Endodermal cell (in vitro differentiated cells): ENCODE measurements around the gene SYNPO2L. TPM values are rescaled to one million over a fixed set of nuclear protein-coding genes. Genes with fewer than 3 reads are reported as not detected.

Experiments
- DNase-seq: peaks from one replicate; pipeline ENCODE4 v3.0.0-alpha.2; 2017
- H3K27ac ChIP-seq: 2 replicates; pipeline ENCODE4 v1.5.1; 2013; ENCODE audit warnings: mild to moderate bottlenecking, low read depth, low read length, moderate library complexity
- H3K27me3 ChIP-seq: 2 replicates; pipeline ENCODE4 v1.6.1; 2013; ENCODE audit warnings: mild to moderate bottlenecking, low read length, moderate library complexity; ENCODE audit not compliant: insufficient read depth, control insufficient read depth, poor library complexity, severe bottlenecking
- H3K36me3 ChIP-seq: 2 replicates; pipeline ENCODE4 v1.7.0; 2013; ENCODE audit warnings: mild to moderate bottlenecking, low read length, moderate library complexity; ENCODE audit not compliant: control insufficient read depth, insufficient read depth
- H3K4me1 ChIP-seq: one replicate; pipeline ENCODE4 v1.7.0; 2013; ENCODE audit warnings: low read length; ENCODE audit not compliant: control insufficient read depth, insufficient read depth
- H3K4me3 ChIP-seq: 2 replicates; pipeline ENCODE4 v1.5.1; 2013; ENCODE audit warnings: mild to moderate bottlenecking, low read length, moderate library complexity
- H3K9ac ChIP-seq: 2 replicates; pipeline ENCODE4 v1.6.1; 2013; ENCODE audit warnings: mild to moderate bottlenecking, low read length, moderate library complexity; ENCODE audit not compliant: poor library complexity, severe bottlenecking; ENCODE audit errors: extremely low read depth
- H3K9me3 ChIP-seq: 2 replicates; pipeline ENCODE4 v1.6.1; 2013; ENCODE audit warnings: mild to moderate bottlenecking, low read length, moderate library complexity; ENCODE audit not compliant: control insufficient read depth
- H3K27ac Mint-ChIP-seq: 2 replicates; pipeline ENCODE4 v1.8.0; 2020; ENCODE audit warnings: mixed read lengths
- H3K27me3 Mint-ChIP-seq: 2 replicates; pipeline ENCODE4 v1.8.0; 2021; ENCODE audit warnings: mild to moderate bottlenecking, mixed read lengths; ENCODE audit not compliant: insufficient read depth
- H3K36me3 Mint-ChIP-seq: 2 replicates; pipeline ENCODE4 v1.8.0; 2020; ENCODE audit warnings: low read depth, mixed read lengths
- H3K4me1 Mint-ChIP-seq: 2 replicates; pipeline ENCODE4 v1.8.0; 2020; ENCODE audit warnings: mixed read lengths
- H3K4me3 Mint-ChIP-seq: 2 replicates; pipeline ENCODE4 v1.8.0; 2020; ENCODE audit warnings: mild to moderate bottlenecking, moderate library complexity, mixed read lengths
- H3K9me3 Mint-ChIP-seq: 2 replicates; pipeline ENCODE4 v1.8.0; 2020; ENCODE audit warnings: mild to moderate bottlenecking, mixed read lengths
- CTCF ChIP-seq: fragments of 200-600 bp; sonication (generic); conservative IDR thresholded peaks from 2 replicates; pipeline ENCODE4 v1.5.0; 2021; ENCODE audit warnings: antibody characterized with exemption, mild to moderate bottlenecking
- WGBS, 2 experiments: methylation state at CpG; one replicate each; pipeline versions ENCODE4 v1.1.5 to v1.1.7; 2013; ENCODE audit warnings: missing lambda C conversion rate in 2 of 2, mixed read lengths in 1 of 2; ENCODE audit not compliant: insufficient coverage in 1 of 2, insufficient read length in 1 of 2; 5-methylcytosine and 5-hydroxymethylcytosine counted together
- total RNA-seq, 2 donors: library from RNA; stranded (reverse); fragmentation: NEBNext Ultra II Directional in 1 of 2; extraction: Animal tissue kit (Norgen Biotek cat#: 25700) in 1 of 2; gene quantifications; 2 replicates in 1 of 2; 3 replicates in 1 of 2; pipeline ENCODE4 v1.2.1, GENCODE V29; 2021

Gene SYNPO2L
- total RNA-seq, 2 donors from 2014 or later, result 0.11 to 0.20 TPM

GRCh38 chr10:73653701-73654100, 2.1 kb downstream of the SYNPO2L start:
- Mint-ChIP-seq H3K27me3 (no peaks in the 10 kb centered on the region), H3K4me3 (no peak overlapping the region), H3K9me3 (no peaks in the 10 kb centered on the region), H3K36me3 (no peaks in the 10 kb centered on the region), H3K4me1 (peaks cover 19% of the 10 kb centered on the region), H3K27ac (no peak overlapping the region)
- H3K4me3 ChIP-seq, result no peak overlapping the region
- peak; percentile 56 for DNase-seq
- no peaks in the 10 kb centered on the region for H3K27me3 ChIP-seq
- no peaks in the 10 kb centered on the region for H3K36me3 ChIP-seq
- H3K4me1 ChIP-seq, result no peaks in the 10 kb centered on the region
- H3K27ac ChIP-seq, result no peak overlapping the region
- WGBS, 2 experiments, result 60 to 74% methylated on average over 3 of the region's 3 CpGs
- no peaks in the 10 kb centered on the region for H3K9me3 ChIP-seq
- TF ChIP-seq CTCF, result peak; percentile 63
- no peak overlapping the region for H3K9ac ChIP-seq

DNA sequence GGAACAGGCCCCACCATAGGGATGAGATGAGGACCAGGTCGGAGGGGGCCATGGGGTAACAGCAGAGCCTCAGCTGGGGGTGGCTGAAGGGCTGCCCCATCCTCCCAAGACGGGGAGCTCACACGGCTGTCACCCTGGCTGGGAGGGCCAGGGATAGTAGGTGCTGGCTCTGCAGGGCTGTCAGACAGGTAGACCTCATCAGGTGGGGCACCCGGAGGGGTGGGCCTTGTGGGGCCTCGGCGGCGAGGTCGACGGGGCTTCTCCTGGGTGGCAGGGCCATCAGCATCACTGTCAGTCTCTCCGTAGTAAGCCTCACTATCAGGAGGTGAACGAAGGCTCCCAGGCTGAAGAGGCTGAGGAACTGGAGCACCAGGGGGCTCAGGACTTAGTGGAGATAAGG, 2.6 kb downstream of the SYNPO2L start:
- H3K4me1 Mint-ChIP-seq, result peaks cover 21% of the 10 kb centered on the region
- no peak for DNase-seq
- H3K27me3 Mint-ChIP-seq, result no peaks in the 10 kb centered on the region
- Histone ChIP-seq H3K27me3 (no peaks in the 10 kb centered on the region), H3K27ac (no peak overlapping the region), H3K9ac (no peak overlapping the region), H3K36me3 (no peaks in the 10 kb centered on the region), H3K9me3 (no peaks in the 10 kb centered on the region), H3K4me1 (peaks cover 5% of the 10 kb centered on the region), H3K4me3 (no peak overlapping the region)
- H3K4me3 Mint-ChIP-seq, result no peak overlapping the region
- TF ChIP-seq CTCF, result no peak
- H3K36me3 Mint-ChIP-seq, result no peaks in the 10 kb centered on the region
- 88 to 91% methylated on average over 7 to 11 of the region's 11 CpGs for WGBS, 2 experiments
- no peak overlapping the region for H3K27ac Mint-ChIP-seq
- H3K9me3 Mint-ChIP-seq, result no peaks in the 10 kb centered on the region

- Mint-ChIP-seq H3K27me3 (no peaks in the 10 kb centered on the region), H3K9me3 (no peaks in the 10 kb centered on the region), H3K4me3 (no peak overlapping the region), H3K4me1 (peaks cover 32% of the 10 kb centered on the region), H3K27ac (no peak overlapping the region), H3K36me3 (no peaks in the 10 kb centered on the region)
- no peak for DNase-seq
- H3K4me3 ChIP-seq, result no peak overlapping the region
- WGBS, 2 experiments, result 93 to 96% methylated on average over 3 to 5 of the region's 5 CpGs
- H3K9ac ChIP-seq, result no peak overlapping the region
- H3K27ac ChIP-seq, result no peak overlapping the region
- no peaks in the 10 kb centered on the region for H3K27me3 ChIP-seq
- peaks cover 9% of the 10 kb centered on the region for H3K4me1 ChIP-seq
- H3K36me3 ChIP-seq, result no peaks in the 10 kb centered on the region
- TF ChIP-seq CTCF, result no peak
- H3K9me3 ChIP-seq, result no peaks in the 10 kb centered on the region
Observed at GRCh38 chr10:73650537-73651331, 5.1 kb downstream of the SYNPO2L start.
